SK-N-MC (cell line): ENCODE data around the gene CEP192.

Source experiments
- EZH2 ChIP-seq: fragments of 200-600 bp; sonication (generic); IDR thresholded peaks from one replicate; pipeline ENCODE4 v1.6.1; 2017; ENCODE audit warnings: antibody characterized with exemption
- FOXP2 ChIP-seq: optimal IDR thresholded peaks from 2 replicates; pipeline ENCODE3; 2011; ENCODE audit warnings: mild to moderate bottlenecking, moderate library complexity; ENCODE audit not compliant: insufficient read depth; ENCODE audit errors: extremely low read length, control extremely low read depth
- POLR2AphosphoS5 ChIP-seq: IDR thresholded peaks from 2 replicates; pipeline ENCODE4 v1.6.1; 2012; ENCODE audit warnings: mild to moderate bottlenecking, low read depth, low read length, borderline replicate concordance

DNA sequence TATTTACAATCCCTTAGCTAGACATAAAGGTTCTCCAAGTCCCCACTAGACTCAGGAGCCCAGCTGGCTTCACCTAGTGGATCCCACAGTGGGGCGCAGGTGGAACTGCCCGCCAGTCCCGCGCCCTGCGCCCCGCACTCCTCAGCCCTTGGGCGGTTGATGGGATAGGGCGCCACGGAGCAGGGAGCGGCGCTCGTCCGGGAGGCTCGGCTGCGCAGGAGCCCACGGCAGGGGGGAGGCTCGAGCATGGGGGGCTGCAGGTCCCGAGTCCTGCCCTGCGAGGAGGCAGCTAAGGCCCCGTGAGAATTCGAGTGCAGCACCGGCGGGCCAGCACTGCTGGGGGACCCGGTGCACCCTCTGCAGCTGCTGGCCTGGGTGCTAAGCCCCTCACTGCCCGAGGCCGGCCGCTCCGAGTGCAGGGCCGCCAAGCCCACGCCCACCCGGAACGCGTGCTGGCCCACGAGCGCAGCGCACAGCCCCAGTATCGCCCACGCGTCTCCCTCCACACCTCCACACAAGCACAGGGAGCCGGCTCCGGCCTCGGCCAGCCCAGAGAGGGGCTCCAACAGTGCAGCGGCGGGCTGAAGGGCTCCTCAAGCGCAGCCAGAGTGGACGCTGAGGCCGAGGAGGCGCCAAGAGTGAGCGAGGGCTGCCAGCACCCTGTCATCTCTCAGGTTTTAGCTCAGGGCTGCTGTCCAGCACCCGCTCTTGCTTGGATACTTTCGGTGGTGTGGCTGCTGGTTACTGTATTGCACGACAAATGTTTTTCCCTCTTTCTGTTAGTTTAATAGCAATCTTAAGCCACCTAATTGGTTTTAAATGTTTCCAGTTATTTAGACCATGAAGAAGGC is 143.6 kb downstream of the CEP192 start:
- TF ChIP-seq POLR2AphosphoS5, result no peak
- TF ChIP-seq FOXP2, result no peak
- TF ChIP-seq EZH2, result no peak
